HG02885 (cell line): ENCODE results near the gene CENPVL3.
"Not testable (repeated sequence)": the region's sequence is repeated elsewhere in the genome, so short reads cannot be mapped to it uniquely, and the experiment has no call there.

ENCODE experiments used
- ATAC-seq: cut with Tn5 transposase; IDR thresholded peaks from one replicate; pipeline ENCODE4 v1.9.1; 2021; ENCODE audit warnings: mild to moderate bottlenecking; ENCODE audit not compliant: unreplicated experiment, poor library complexity

Gene CENPVL3

GRCh38 chrX:51618241-51619155 is at the start of gene CENPVL3:
Gene CENPVL3, minus strand, starts transcription at chrX:51618912. Its CDS starts 39 bp downstream, at chrX:51618873.
- ATAC-seq, result not testable (repeated sequence)

GRCh38 chrX:51665981-51666380 is 47.3 kb upstream of the CENPVL3 start:
- no peak for ATAC-seq

- ATAC-seq, result no peak
Observed at GRCh38 chrX:51643377-51643776, 24.7 kb upstream of the CENPVL3 start.

- no peak for ATAC-seq
Observed at GRCh38 chrX:51641421-51642021, 22.8 kb upstream of the CENPVL3 start.

- not testable (repeated sequence) for ATAC-seq
Observed at GRCh38 chrX:51636511-51636910, 17.8 kb upstream of the CENPVL3 start.

GRCh38 chrX:51614353-51615012 is 4.2 kb downstream of the CENPVL3 start:
- peak; percentile 50 for ATAC-seq

- ATAC-seq, result no peak
Observed at GRCh38 chrX:51608766-51609165, 9.9 kb downstream of the CENPVL3 start.

- ATAC-seq, result no peak
Observed at GRCh38 chrX:51608126-51608525, 10.6 kb downstream of the CENPVL3 start.

- no peak for ATAC-seq
Observed at GRCh38 chrX:51606446-51606845, 12.3 kb downstream of the CENPVL3 start.

- no peak for ATAC-seq
Observed at GRCh38 chrX:51598899-51599298, 19.8 kb downstream of the CENPVL3 start.

GRCh38 chrX:51571874-51572273 is 46.8 kb downstream of the CENPVL3 start:
- ATAC-seq, result no peak

GRCh38 chrX:51569561-51569960 is 49.2 kb downstream of the CENPVL3 start:
- no peak for ATAC-seq

GRCh38 chrX:51568586-51568985 is 50.1 kb downstream of the CENPVL3 start:
- no peak for ATAC-seq
